Stimulated activated naive CD8-positive, alpha-beta T cell treated with anti-CD3 and anti-CD28 coated beads, Interleukin-15, Interleukin-2, amounts not matched to agents 100 ng/mL and 50 ng/mL, for 24 hours (primary cell): ENCODE results near the gene ARRB1.

ENCODE experiments used
- H3K27ac Mint-ChIP-seq: one replicate; pipeline ENCODE4 v1.8.0; 2021; ENCODE audit warnings: mild to moderate bottlenecking, mixed read lengths
- H3K27me3 Mint-ChIP-seq: one replicate; pipeline ENCODE4 v1.8.0; 2021; ENCODE audit warnings: mixed read lengths
- H3K36me3 Mint-ChIP-seq: one replicate; pipeline ENCODE4 v1.8.0; 2021; ENCODE audit warnings: low read depth, mixed read lengths
- H3K4me1 Mint-ChIP-seq: one replicate; pipeline ENCODE4 v1.8.0; 2021; ENCODE audit warnings: low read depth, mixed read lengths
- H3K4me3 Mint-ChIP-seq: one replicate; pipeline ENCODE4 v1.8.0; 2021; ENCODE audit warnings: mild to moderate bottlenecking, mixed read lengths
- H3K9me3 Mint-ChIP-seq: one replicate; pipeline ENCODE4 v1.8.0; 2021; ENCODE audit warnings: mixed read lengths

Gene ARRB1

GRCh38 chr11:75351791-75352587 lies 528 bp upstream of the ARRB1 start:
- H3K4me1 Mint-ChIP-seq: peaks cover 54% of the 10 kb centered on the region
- H3K27ac Mint-ChIP-seq: peak overlapping the region; percentile 89
- no peaks in the 10 kb centered on the region for H3K36me3 Mint-ChIP-seq
- H3K9me3 Mint-ChIP-seq: no peaks in the 10 kb centered on the region
- no peaks in the 10 kb centered on the region for H3K27me3 Mint-ChIP-seq
- H3K4me3 Mint-ChIP-seq: peak overlapping the region; percentile 83

GRCh38 chr11:75350743-75351540 lies 519 bp downstream of the ARRB1 start:
- H3K27me3 Mint-ChIP-seq: no peaks in the 10 kb centered on the region
- no peaks in the 10 kb centered on the region for H3K9me3 Mint-ChIP-seq
- H3K27ac Mint-ChIP-seq: peak overlapping the region; percentile 82
- no peaks in the 10 kb centered on the region for H3K36me3 Mint-ChIP-seq
- peaks cover 64% of the 10 kb centered on the region for H3K4me1 Mint-ChIP-seq
- peak overlapping the region; percentile 85 for H3K4me3 Mint-ChIP-seq

GRCh38 chr11:75350122-75350742 lies 1.2 kb downstream of the ARRB1 start:
- peak overlapping the region; percentile 82 for H3K27ac Mint-ChIP-seq
- H3K36me3 Mint-ChIP-seq: no peaks in the 10 kb centered on the region
- peak overlapping the region; percentile 85 for H3K4me3 Mint-ChIP-seq
- H3K9me3 Mint-ChIP-seq: no peaks in the 10 kb centered on the region
- H3K27me3 Mint-ChIP-seq: no peaks in the 10 kb centered on the region
- H3K4me1 Mint-ChIP-seq: peaks cover 71% of the 10 kb centered on the region

- Mint-ChIP-seq H3K36me3 (no peaks in the 10 kb centered on the region), H3K9me3 (no peaks in the 10 kb centered on the region), H3K27ac (no peak overlapping the region), H3K4me3 (peak overlapping the region; percentile 85), H3K4me1 (peaks cover 77% of the 10 kb centered on the region), H3K27me3 (no peaks in the 10 kb centered on the region)
These were observed 1.8 kb downstream of the ARRB1 start for GRCh38 chr11:75349521-75350116.

DNA sequence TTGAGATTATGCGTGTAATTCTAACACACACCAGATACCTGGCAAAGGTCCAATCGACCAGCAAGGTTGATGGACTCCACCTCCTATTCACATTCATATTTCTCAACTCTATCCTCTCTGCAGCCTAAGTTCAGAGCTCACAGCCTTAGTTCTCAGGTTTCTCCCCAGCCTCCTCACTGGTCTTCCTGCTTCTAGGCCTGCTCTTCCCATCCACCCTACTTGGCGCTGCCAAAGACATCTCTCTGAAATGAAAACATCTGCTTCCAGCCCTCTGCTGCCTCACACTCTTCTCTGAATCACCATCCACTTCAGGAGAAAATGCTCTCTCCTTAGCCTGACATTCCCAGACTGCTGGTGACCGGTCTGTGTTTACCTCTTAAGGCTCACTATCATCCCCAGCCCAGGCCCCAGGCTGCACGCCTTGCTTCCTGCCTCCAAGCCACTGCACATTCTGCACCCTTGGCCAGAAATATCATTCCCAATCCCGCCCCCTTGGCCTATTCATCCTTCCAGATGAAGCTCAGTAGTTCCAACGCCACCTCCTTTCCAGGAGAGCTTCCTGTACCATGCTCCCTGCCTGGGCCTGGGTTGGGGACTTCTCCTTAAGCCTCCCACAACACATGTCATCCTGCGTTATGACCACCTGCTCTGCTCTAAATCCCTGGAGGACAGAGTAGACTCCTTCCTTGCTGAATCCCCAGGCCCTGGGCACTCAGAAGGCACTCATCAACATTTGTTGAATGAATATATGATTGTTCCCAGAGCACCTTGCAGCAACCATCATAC lies 3.5 kb downstream of the ARRB1 start:
- H3K4me3 Mint-ChIP-seq: no peak overlapping the region
- peaks cover 91% of the 10 kb centered on the region for H3K4me1 Mint-ChIP-seq
- no peaks in the 10 kb centered on the region for H3K36me3 Mint-ChIP-seq
- H3K27me3 Mint-ChIP-seq: no peaks in the 10 kb centered on the region
- no peaks in the 10 kb centered on the region for H3K9me3 Mint-ChIP-seq
- H3K27ac Mint-ChIP-seq: peak overlapping the region; percentile 61

GRCh38 chr11:75346912-75347647 lies 4.4 kb downstream of the ARRB1 start:
- H3K9me3 Mint-ChIP-seq: no peaks in the 10 kb centered on the region
- no peaks in the 10 kb centered on the region for H3K36me3 Mint-ChIP-seq
- H3K27ac Mint-ChIP-seq: peak overlapping the region; percentile 74
- peaks cover 91% of the 10 kb centered on the region for H3K4me1 Mint-ChIP-seq
- no peaks in the 10 kb centered on the region for H3K27me3 Mint-ChIP-seq
- no peak overlapping the region for H3K4me3 Mint-ChIP-seq

DNA sequence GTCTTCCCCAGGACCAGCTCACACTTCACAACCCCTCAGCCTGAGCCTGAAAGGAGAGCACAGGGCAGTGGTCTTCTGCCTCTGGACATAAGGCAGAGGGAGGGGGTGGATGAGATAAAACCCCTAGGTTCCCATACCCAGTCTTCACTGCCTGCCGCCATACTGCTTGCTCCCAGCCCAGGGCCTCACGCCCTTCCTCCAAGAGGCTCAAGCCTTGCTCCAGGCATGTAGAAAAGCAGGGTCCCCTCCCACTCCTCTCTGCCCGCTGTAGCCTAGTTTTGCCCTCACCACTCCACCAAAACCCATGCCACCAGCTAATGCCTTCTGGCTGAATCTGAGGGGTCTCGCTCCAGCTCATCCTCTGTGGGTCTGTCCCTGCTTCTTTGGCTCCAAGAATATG lies 5.2 kb downstream of the ARRB1 start:
- H3K27ac Mint-ChIP-seq: peak overlapping the region; percentile 74
- H3K9me3 Mint-ChIP-seq: no peaks in the 10 kb centered on the region
- no peaks in the 10 kb centered on the region for H3K27me3 Mint-ChIP-seq
- H3K36me3 Mint-ChIP-seq: no peaks in the 10 kb centered on the region
- peaks cover 93% of the 10 kb centered on the region for H3K4me1 Mint-ChIP-seq
- H3K4me3 Mint-ChIP-seq: no peak overlapping the region

DNA sequence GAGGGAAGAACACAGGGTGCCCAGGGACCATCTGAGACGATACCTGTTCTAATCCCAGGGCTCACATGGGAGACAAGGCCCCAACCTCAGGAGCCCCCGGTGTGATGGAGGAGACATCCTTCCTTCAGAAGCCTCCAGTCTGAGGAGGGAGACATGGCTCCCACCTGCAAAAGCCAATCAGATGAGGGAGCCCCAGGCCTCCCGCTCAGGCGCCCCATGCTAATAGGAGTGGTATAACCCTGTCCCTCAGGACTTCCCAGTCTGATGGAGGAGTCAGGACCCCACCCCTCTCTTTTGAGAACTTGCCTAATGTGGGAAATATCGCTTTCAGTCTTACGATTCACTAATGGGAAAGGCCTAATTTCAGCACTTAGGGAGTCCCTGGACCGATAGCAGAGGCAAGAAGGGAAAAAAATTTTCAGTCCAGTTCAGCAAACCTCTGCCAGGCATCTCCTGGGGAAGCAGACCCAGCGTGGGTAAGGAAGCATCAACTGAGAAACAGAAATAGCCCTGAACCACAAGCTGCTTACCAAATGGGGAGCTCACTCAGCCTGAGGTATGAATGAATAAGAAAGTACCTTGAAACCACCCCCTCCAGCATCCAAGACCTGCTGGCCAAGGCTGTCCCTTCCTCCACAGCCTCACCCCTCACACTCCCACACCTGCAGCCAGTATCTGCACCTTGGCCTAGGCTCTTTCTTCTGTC lies 5.9 kb downstream of the ARRB1 start:
- Mint-ChIP-seq H3K27me3 (no peaks in the 10 kb centered on the region), H3K4me1 (peaks cover 95% of the 10 kb centered on the region), H3K9me3 (no peaks in the 10 kb centered on the region), H3K36me3 (no peaks in the 10 kb centered on the region), H3K27ac (peak overlapping the region; percentile 2), H3K4me3 (no peak overlapping the region)

DNA sequence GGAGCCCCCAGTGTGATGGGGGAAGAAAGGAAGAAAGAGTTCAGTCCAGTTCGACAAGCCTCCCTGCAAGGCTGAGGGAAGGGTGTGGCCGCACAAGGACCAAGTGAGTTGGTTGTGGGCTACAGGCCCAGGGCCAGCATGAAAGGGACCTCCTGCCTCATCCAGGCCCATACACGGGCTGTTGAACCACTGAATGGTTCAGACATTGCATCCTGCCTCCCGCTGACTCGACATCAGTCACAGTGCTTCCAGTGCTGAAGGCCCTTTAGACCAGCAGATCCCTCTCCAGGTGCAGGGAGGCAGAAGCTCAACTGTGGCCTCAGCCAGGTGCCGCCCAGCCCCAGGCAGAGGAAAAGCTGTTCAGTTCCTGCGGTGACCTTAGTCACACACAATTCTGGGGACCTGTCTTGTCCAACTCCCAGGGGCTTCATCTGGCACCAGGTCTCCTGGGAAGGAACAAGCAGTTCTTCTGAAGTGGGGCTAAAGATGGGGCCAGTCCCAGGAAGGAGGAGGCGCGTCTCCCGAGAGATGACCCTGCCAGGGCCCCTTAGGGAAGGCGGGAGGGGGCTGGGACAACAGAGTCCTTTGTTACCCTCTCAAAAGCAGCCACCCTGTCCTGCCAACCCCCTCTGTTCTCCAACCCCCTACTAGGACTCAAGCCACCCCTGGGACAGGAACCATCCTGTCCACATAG lies 6.6 kb downstream of the ARRB1 start:
- H3K9me3 Mint-ChIP-seq: no peaks in the 10 kb centered on the region
- H3K27me3 Mint-ChIP-seq: no peaks in the 10 kb centered on the region
- peak overlapping the region; percentile 18 for H3K27ac Mint-ChIP-seq
- peaks cover 95% of the 10 kb centered on the region for H3K4me1 Mint-ChIP-seq
- no peak overlapping the region for H3K4me3 Mint-ChIP-seq
- no peaks in the 10 kb centered on the region for H3K36me3 Mint-ChIP-seq

DNA sequence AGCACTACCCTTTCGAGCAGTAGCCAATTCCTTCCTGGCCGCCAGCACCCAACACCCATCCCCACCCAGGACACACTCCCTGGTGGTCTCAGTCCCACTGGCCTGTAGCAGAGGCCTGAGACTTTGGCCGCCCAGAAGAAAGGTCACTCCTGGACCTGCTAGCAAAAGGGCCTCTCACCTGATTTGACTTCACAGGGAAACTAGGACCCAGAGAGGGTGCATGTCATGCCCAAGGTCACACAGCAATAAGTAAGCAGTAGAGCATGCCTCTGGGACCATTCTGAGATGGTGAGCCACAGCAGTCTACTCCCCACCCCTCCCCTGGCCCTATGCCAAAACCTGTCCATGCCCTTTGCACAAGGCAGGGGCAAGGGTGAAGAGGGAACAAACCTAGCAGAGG lies 7.3 kb downstream of the ARRB1 start:
- no peaks in the 10 kb centered on the region for H3K36me3 Mint-ChIP-seq
- H3K27me3 Mint-ChIP-seq: no peaks in the 10 kb centered on the region
- H3K4me1 Mint-ChIP-seq: peaks cover 97% of the 10 kb centered on the region

DNA sequence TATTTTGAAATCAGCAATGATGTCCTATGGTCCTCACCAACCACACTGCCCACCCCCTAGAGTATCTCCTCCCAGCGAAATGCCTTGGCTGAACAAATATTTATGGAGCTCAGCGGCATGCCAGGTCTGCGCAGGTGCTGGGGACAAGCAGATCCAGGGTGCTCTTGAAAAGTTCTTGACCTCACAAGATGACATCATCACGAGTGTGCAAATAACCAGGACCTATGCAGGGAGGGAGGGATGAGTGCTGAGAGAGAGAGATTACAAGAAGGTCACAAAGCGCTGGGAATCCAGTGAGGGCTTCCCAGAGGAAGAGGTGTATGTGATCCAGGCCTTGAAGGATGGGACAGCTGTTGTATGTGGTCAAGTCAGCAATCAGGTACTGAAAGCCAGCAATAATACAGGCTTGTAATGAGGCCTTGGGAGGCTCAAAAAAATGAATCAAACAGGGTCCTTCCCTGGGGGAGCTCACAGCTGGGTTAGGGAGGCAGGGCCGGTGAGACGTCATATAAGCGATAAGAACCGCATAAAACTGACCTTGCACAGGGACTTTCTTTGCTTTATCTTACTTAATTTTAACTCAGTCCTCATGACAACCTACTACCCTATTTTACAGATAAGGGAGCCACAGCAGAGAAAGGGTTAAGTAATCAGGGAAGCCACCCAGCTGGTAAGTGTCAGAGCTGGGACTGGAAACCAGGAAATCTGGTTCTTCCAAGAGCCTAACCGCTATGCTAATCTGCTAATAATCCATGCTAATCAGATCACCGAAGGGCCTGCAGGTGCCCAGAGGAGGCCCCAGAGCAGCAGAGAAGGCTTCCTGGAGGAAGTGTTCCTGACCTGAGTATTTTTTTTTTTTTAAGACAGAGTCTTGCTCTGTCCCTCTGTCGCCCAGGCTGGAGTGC lies 8.2 kb downstream of the ARRB1 start:
- Mint-ChIP-seq H3K4me3 (no peak overlapping the region), H3K36me3 (no peaks in the 10 kb centered on the region), H3K27ac (no peak overlapping the region), H3K27me3 (no peaks in the 10 kb centered on the region), H3K9me3 (no peaks in the 10 kb centered on the region), H3K4me1 (peaks cover 98% of the 10 kb centered on the region)

More for the DNA sequence above, 7.3 kb downstream of the ARRB1 start:
- Mint-ChIP-seq H3K9me3 (no peaks in the 10 kb centered on the region), H3K27ac (no peak overlapping the region), H3K4me3 (no peak overlapping the region)

DNA sequence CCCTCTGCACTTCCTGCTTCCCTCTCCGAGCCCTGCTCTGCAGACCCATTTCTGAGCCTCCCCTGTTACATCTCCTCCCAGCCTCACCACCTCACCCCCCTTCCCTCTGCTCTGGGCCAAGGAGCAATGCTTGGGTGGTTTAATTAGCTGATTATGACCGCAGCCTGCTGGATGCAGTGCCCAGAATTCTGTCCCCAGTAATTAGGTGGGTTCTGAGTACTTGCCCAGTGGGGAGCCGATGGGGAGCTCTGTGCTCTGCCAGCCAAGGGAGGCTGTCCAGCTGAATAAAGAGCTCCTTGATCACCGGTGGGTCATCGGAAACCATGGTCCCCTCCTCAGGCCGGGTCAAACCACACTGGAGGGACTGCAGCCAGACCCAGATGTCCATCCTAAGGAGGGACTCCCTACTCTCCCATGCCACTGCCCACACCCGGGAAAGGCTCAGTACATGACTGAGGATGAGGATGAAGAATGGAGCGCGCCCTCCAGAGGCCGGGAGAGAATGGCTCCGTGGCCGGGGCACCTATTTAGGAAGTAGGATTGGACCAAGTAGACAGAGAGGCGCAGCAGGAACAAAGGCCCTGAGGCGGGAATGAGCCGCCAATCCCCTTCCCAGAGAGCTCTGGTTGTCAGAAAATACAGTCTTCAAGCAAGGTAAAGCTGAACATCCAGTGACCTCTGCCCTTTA lies 9.1 kb downstream of the ARRB1 start:
- Mint-ChIP-seq H3K27ac (peak overlapping the region; percentile 22), H3K4me1 (peaks cover 98% of the 10 kb centered on the region), H3K4me3 (no peak overlapping the region)

More for the DNA sequence above, 9.1 kb downstream of the ARRB1 start:
- Mint-ChIP-seq H3K9me3 (no peaks in the 10 kb centered on the region), H3K36me3 (no peaks in the 10 kb centered on the region), H3K27me3 (no peaks in the 10 kb centered on the region)
